ENCODE measurements around the gene GATAD1.

GATAD1 gene

DNA sequence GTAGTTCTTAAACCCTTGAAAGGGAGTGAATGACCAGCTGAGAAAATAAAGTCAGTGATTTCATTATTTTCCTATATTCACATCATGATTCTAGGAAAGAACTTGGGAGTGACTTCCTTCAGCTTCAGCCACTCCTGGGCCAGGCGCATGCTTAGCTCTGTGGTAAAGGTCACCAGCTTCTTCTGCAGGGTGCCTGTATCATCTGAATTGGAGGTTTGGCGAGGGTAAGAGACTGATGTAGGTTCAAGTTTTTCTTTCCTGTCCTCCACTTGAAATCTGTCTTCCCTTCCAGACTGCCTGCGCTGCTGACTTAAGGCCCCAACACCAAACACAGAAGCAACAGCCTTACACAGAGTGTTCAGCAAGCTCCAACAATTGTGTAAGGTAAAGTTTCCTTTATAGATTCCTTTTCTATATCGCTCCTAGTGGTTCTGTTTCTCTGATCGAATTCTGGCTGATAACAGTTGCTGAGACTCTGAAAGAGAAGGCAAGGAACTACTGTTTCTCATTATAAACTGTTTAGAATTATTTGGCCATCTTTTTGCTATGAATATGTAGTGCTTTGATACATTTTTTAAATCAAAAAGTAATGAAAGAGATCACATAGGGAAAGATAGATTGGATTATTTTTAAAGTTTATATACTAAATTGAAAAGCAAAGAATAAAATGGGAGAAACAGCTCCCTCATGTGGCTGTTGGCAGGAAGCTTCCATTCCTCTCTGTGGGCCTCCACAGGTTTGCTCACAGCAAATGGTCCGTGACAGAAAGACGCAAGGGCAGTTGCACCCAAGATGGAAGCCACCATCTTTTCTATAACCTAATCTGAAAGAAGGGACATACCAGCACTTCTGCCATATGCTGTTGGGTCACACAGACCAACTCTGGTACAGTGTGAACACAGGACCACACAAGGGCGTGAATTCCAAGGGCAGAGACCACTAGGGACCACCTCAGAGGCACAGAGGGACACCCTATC lies 14.0 kb downstream of the GATAD1 start:
- H3K27me3 ChIP-seq (ENCODE audit: insufficient read depth, low read length, poor library complexity): no peaks in the 10 kb centered on the region
- H3K9me3 ChIP-seq (ENCODE audit: insufficient read depth, low read length, severe bottlenecking): no peaks in the 10 kb centered on the region
- peak; percentile 33 for DNase-seq
- H4K20me1 ChIP-seq (ENCODE audit: insufficient read depth, low read length): no peaks in the 10 kb centered on the region
- H3K36me3 ChIP-seq (ENCODE audit: insufficient read depth, low read length): peaks cover 4% of the 10 kb centered on the region
- no peak overlapping the region for H3K4me3 ChIP-seq (ENCODE audit: low read depth in 1 of 2, low read length in 2 of 2)
- H3K79me2 ChIP-seq (ENCODE audit: insufficient read depth, low read length): no peaks in the 10 kb centered on the region
- no peak overlapping the region for H3K9ac ChIP-seq (ENCODE audit: low read depth, low read length)
- TF ChIP-seq EZH2 (IDR thresholded peaks at IDR 0.05; ENCODE audit: borderline replicate concordance, low read depth, low read length, severe bottlenecking): no peak
- TF ChIP-seq, protein P1, sequence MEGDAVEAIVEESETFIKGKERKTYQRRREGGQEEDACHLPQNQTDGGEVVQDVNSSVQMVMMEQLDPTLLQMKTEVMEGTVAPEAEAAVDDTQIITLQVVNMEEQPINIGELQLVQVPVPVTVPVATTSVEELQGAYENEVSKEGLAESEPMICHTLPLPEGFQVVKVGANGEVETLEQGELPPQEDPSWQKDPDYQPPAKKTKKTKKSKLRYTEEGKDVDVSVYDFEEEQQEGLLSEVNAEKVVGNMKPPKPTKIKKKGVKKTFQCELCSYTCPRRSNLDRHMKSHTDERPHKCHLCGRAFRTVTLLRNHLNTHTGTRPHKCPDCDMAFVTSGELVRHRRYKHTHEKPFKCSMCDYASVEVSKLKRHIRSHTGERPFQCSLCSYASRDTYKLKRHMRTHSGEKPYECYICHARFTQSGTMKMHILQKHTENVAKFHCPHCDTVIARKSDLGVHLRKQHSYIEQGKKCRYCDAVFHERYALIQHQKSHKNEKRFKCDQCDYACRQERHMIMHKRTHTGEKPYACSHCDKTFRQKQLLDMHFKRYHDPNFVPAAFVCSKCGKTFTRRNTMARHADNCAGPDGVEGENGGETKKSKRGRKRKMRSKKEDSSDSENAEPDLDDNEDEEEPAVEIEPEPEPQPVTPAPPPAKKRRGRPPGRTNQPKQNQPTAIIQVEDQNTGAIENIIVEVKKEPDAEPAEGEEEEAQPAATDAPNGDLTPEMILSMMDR (IDR thresholded peaks at IDR 0.05; ENCODE audit: borderline replicate concordance, extremely low read depth, low read length, poor library complexity, severe bottlenecking): peak; percentile 88
- H3K27ac ChIP-seq (ENCODE audit: low read length): no peak overlapping the region
- ATAC-seq (ENCODE audit: insufficient read depth, low read depth): peak; percentile 83
- H2AFZ ChIP-seq (ENCODE audit: low read depth, low read length): no peak overlapping the region; the same call in 1 of the 2 replicates
- no peak overlapping the region for H3K4me2 ChIP-seq (ENCODE audit: insufficient read depth, low read length)
- no peaks in the 10 kb centered on the region for H3K4me1 ChIP-seq (ENCODE audit: insufficient read depth, low read length)

DNA sequence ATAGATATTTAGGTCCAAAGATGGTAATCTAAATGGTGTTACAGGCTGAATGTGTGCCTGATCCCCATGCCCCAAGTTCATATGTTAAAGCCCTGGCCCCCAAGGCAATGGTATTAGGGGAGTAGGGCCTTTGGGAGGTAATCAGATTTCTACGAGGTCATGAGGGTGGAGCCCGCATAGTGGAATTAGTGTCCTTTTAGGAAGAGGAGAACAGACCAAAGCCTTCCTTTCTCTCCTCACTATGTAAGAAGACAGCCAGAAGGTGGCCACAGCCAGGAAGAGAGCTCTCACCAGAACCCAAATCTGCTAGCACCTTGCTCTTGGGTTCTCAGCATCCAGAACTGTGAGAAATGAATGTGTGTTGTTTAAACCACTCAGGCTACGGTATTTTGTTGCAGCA lies 15.3 kb downstream of the GATAD1 start:
- Histone ChIP-seq H3K4me1 (ENCODE audit: insufficient read depth, low read length) (no peaks in the 10 kb centered on the region), H4K20me1 (ENCODE audit: insufficient read depth, low read length) (no peaks in the 10 kb centered on the region), H3K4me2 (ENCODE audit: insufficient read depth, low read length) (no peak overlapping the region), H3K9me3 (ENCODE audit: insufficient read depth, low read length, severe bottlenecking) (no peaks in the 10 kb centered on the region), H3K27ac (ENCODE audit: low read length) (no peak overlapping the region), H3K27me3 (ENCODE audit: insufficient read depth, low read length, poor library complexity) (no peaks in the 10 kb centered on the region), H3K36me3 (ENCODE audit: insufficient read depth, low read length) (no peaks in the 10 kb centered on the region), H3K4me3 (ENCODE audit: low read depth in 1 of 2, low read length in 2 of 2) (no peak overlapping the region), H2AFZ (ENCODE audit: low read depth, low read length) (no peak overlapping the region), H3K79me2 (ENCODE audit: insufficient read depth, low read length) (no peaks in the 10 kb centered on the region), H3K9ac (ENCODE audit: low read depth, low read length) (no peak overlapping the region)
- TF ChIP-seq EZH2 (IDR thresholded peaks at IDR 0.05; ENCODE audit: borderline replicate concordance, low read depth, low read length, severe bottlenecking): no peak
- TF ChIP-seq, protein P1 (IDR thresholded peaks at IDR 0.05; ENCODE audit: borderline replicate concordance, extremely low read depth, low read length, poor library complexity, severe bottlenecking): no peak
- ATAC-seq (ENCODE audit: insufficient read depth, low read depth) (no peak), DNase-seq (no peak)

DNA sequence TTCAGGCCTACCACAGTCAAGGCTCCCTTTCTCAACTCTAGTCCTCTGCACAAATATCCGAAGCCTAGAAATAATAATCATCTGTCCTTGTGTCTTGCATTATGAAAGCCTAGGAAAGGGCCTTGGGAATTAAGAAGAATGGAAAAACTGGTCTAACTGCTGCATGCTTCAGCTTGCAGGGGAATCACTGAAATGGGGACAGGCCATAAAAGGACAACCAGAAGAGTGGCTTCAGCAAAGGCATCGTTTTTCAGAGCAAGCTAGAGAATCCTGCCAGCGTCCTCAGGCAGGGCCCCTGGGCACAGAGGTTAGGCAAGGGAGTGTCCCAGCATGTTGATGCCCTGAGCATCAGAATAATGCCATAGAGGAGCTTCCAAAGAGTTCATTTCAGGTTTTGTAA lies 17.2 kb downstream of the GATAD1 start:
- DNase-seq (no peak), ATAC-seq (ENCODE audit: insufficient read depth, low read depth) (no peak)
- no peak for TF ChIP-seq EZH2 (IDR thresholded peaks at IDR 0.05; ENCODE audit: borderline replicate concordance, low read depth, low read length, severe bottlenecking)
- TF ChIP-seq, protein P1 (IDR thresholded peaks at IDR 0.05; ENCODE audit: borderline replicate concordance, extremely low read depth, low read length, poor library complexity, severe bottlenecking): no peak
- H3K4me3 ChIP-seq (ENCODE audit: low read depth in 1 of 2, low read length in 2 of 2): no peak overlapping the region
- H3K27me3 ChIP-seq (ENCODE audit: insufficient read depth, low read length, poor library complexity): no peaks in the 10 kb centered on the region
- H2AFZ ChIP-seq (ENCODE audit: low read depth, low read length): no peak overlapping the region
- H4K20me1 ChIP-seq (ENCODE audit: insufficient read depth, low read length): no peaks in the 10 kb centered on the region
- no peaks in the 10 kb centered on the region for H3K4me1 ChIP-seq (ENCODE audit: insufficient read depth, low read length)
- H3K4me2 ChIP-seq (ENCODE audit: insufficient read depth, low read length): no peak overlapping the region
- H3K9me3 ChIP-seq (ENCODE audit: insufficient read depth, low read length, severe bottlenecking): peaks cover 3% of the 10 kb centered on the region
- H3K9ac ChIP-seq (ENCODE audit: low read depth, low read length): no peak overlapping the region
- no peaks in the 10 kb centered on the region for H3K79me2 ChIP-seq (ENCODE audit: insufficient read depth, low read length)
- no peaks in the 10 kb centered on the region for H3K36me3 ChIP-seq (ENCODE audit: insufficient read depth, low read length)
- H3K27ac ChIP-seq (ENCODE audit: low read length): no peak overlapping the region
